Common myeloid progenitor, CD34-positive (primary cell): ENCODE measurements around the gene PGS1.
A peak's percentile ranks its signal among the peaks of the same experiment; 100 is the strongest.

Source experiments
- CTCF ChIA-PET: fragments of 350-600 bp; sonication (Branson Sonifier 250); formaldehyde crosslinking; loops from one replicate; lab custom pipeline; 2021; ENCODE audit warnings: antibody characterized with exemption; lab: Charles Lee
- POLR2A ChIA-PET: fragments of 350-600 bp; sonication (Branson Sonifier 250); formaldehyde crosslinking; loops from one replicate; lab custom pipeline; 2021; ENCODE audit warnings: antibody characterized with exemption; lab: Charles Lee
- DNase-seq, 3 donors: peaks; one replicate each; pipeline versions ENCODE4 v3.0.0 to v3.0.0-alpha.2; 2013
- H3K27ac ChIP-seq, 2 experiments: 1 replicate in 1 of 2; 2 replicates in 1 of 2; pipeline ENCODE4 v1.7.0; 2013; ENCODE audit warnings: inconsistent platforms in 2 of 2, low read length in 2 of 2, mild to moderate bottlenecking in 2 of 2, low read depth in 1 of 2, moderate library complexity in 1 of 2; ENCODE audit not compliant: severe bottlenecking in 2 of 2, insufficient read depth in 1 of 2, poor library complexity in 1 of 2
- H3K27me3 ChIP-seq, 5 experiments: replicated peaks in 2 of 5; 1 replicate in 3 of 5; 2 replicates in 2 of 5; pipeline versions ENCODE4 v1.6.1 to v1.7.0; 2013; ENCODE audit warnings: low read length in 4 of 5, mild to moderate bottlenecking in 2 of 5, moderate library complexity in 2 of 5, inconsistent platforms in 1 of 5; ENCODE audit not compliant: insufficient read depth in 5 of 5, control insufficient read depth in 4 of 5
- H3K36me3 ChIP-seq, 4 experiments: 1 replicate in 2 of 4; 2 replicates in 2 of 4; pipeline versions ENCODE4 v1.6.1 to v1.7.0; 2013; ENCODE audit warnings: low read length in 3 of 4, control low read depth in 1 of 4, mild to moderate bottlenecking in 1 of 4; ENCODE audit not compliant: control insufficient read depth in 4 of 4, insufficient read depth in 4 of 4
- H3K4me1 ChIP-seq, 4 experiments: 1 replicate in 3 of 4; 2 replicates in 1 of 4; pipeline versions ENCODE4 v1.6.1 to v1.7.1; 2013; ENCODE audit warnings: low read length in 3 of 4, mild to moderate bottlenecking in 3 of 4, control low read depth in 1 of 4, inconsistent platforms in 1 of 4, moderate library complexity in 1 of 4; ENCODE audit not compliant: control insufficient read depth in 4 of 4, insufficient read depth in 4 of 4; ENCODE audit errors: control extremely low read depth in 1 of 4
- H3K4me3 ChIP-seq, 7 experiments: 1 replicate in 4 of 7; 2 replicates in 3 of 7; pipeline versions ENCODE4 v1.5.1 to v1.7.0; 2013; ENCODE audit warnings: mild to moderate bottlenecking in 7 of 7, low read length in 6 of 7, moderate library complexity in 6 of 7, inconsistent platforms in 2 of 7, low read depth in 2 of 7, control low read depth in 1 of 7; ENCODE audit not compliant: insufficient read depth in 4 of 7, control insufficient read depth in 1 of 7; ENCODE audit errors: extremely low read depth in 1 of 7
- H3K9me3 ChIP-seq, 5 experiments: 1 replicate in 4 of 5; 2 replicates in 1 of 5; pipeline versions ENCODE4 v1.6.1 to v1.7.1; 2013; ENCODE audit warnings: low read length in 4 of 5, mild to moderate bottlenecking in 2 of 5, inconsistent platforms in 1 of 5, low read depth in 1 of 5, moderate library complexity in 1 of 5; ENCODE audit not compliant: control insufficient read depth in 4 of 5, insufficient read depth in 2 of 5; ENCODE audit errors: control extremely low read depth in 1 of 5
- WGBS: methylation state at CpG from one replicate; pipeline ENCODE4 v1.1.5; 2013; ENCODE audit not compliant: insufficient coverage; 5-methylcytosine and 5-hydroxymethylcytosine counted together

The PGS1 gene

GRCh38 chr17:78384479-78385175 lies 6.2 kb downstream of the PGS1 start:
- Histone ChIP-seq H3K36me3 (no peaks in the 10 kb centered on the region), H3K9me3 (no peaks in the 10 kb centered on the region), H3K27ac (peak overlapping the region; percentile 56 to 83), H3K27me3 (no peaks in the 10 kb centered on the region), H3K4me3 (peak overlapping the region in 5 of 7 experiments; percentile 5 to 52 (median 16)), H3K4me1 (peaks cover 48 to 98% (median 92%) of the 10 kb centered on the region in 4 experiments)
- WGBS, result 66% methylated on average over 19 of the region's 23 CpGs
- peak in 1 of 3 donors; percentile 29 for DNase-seq
- POLR2A ChIA-PET, result interaction anchor here (0.8 to 1.0 kb wide), 2 partner anchors 24 to 132 kb away, joined by 3 to 5 read pairs; partner anchors contain the start of gene SOCS3
- CTCF ChIA-PET, result interaction anchor here (0.6 to 1.6 kb wide), 5 partner anchors 9 to 32 kb away, joined by 3 to 4 read pairs (median 3); no protein-coding TSS in a partner anchor

- 35% methylated on average over 6 of the region's 10 CpGs for WGBS
- H3K27me3 ChIP-seq, result no peaks in the 10 kb centered on the region
- H3K36me3 ChIP-seq, result peaks cover 2 to 22% (median 11%) of the 10 kb centered on the region in 4 experiments
- peak overlapping the region in 1 of 7 experiments; percentile 45 for H3K4me3 ChIP-seq
- peak overlapping the region; percentile 33 to 57 for H3K27ac ChIP-seq
- H3K4me1 ChIP-seq, result peaks cover 32 to 74% (median 67%) of the 10 kb centered on the region in 4 experiments
- ChIA-PET CTCF (interaction anchor here (0.6 to 1.5 kb wide), 4 partner anchors 10 to 510 kb away, joined by 3 to 5 read pairs (median 4); partner anchors contain the start of gene PGS1), POLR2A (no interaction called here)
- H3K9me3 ChIP-seq, result no peaks in the 10 kb centered on the region
- peak; percentile 49 to 81 (median 79) for DNase-seq
Measured at GRCh38 chr17:78387977-78388941, 9.8 kb downstream of the PGS1 start.

- POLR2A ChIA-PET, result interaction anchor here (1.0 kb wide), 1 partner anchor 19 kb away, joined by 3 read pairs; no protein-coding TSS in a partner anchor
- Histone ChIP-seq H3K4me3 (no peak overlapping the region), H3K27me3 (no peaks in the 10 kb centered on the region), H3K9me3 (no peaks in the 10 kb centered on the region), H3K36me3 (peaks cover 10 to 40% (median 25%) of the 10 kb centered on the region in 4 experiments), H3K4me1 (peaks cover 20 to 52% (median 45%) of the 10 kb centered on the region in 4 experiments), H3K27ac (no peak overlapping the region)
- DNase-seq, result peak in 2 of 3 donors; percentile 28 to 33
- CTCF ChIA-PET, result interaction anchor here (0.8 to 3.0 kb wide), 3 partner anchors 8 to 31 kb away, joined by 3 to 11 read pairs (median 9); no protein-coding TSS in a partner anchor
- 90% methylated on average over 12 of the region's 15 CpGs for WGBS
Measured at GRCh38 chr17:78390241-78391050, 12.0 kb downstream of the PGS1 start.

- CTCF ChIA-PET, result interaction anchor here (0.8 to 3.0 kb wide), 5 partner anchors 9 to 141 kb away, joined by 3 to 11 read pairs (median 3); no protein-coding TSS in a partner anchor
- Histone ChIP-seq H3K36me3 (peaks cover 10 to 45% (median 28%) of the 10 kb centered on the region in 4 experiments), H3K4me1 (peaks cover 15 to 46% (median 39%) of the 10 kb centered on the region in 4 experiments), H3K9me3 (no peaks in the 10 kb centered on the region), H3K27me3 (no peaks in the 10 kb centered on the region), H3K4me3 (no peak overlapping the region), H3K27ac (no peak overlapping the region)
- WGBS, result 98% methylated on average over 10 of the region's 11 CpGs
- no peak for DNase-seq
- POLR2A ChIA-PET, result no interaction called here
Measured at GRCh38 chr17:78391051-78391431, 12.6 kb downstream of the PGS1 start.

- ChIA-PET POLR2A (no interaction called here), CTCF (interaction anchor here (1.0 to 3.0 kb wide), 4 partner anchors 10 to 141 kb away, joined by 3 to 11 read pairs (median 6); no protein-coding TSS in a partner anchor)
- H3K27me3 ChIP-seq, result no peaks in the 10 kb centered on the region
- H3K27ac ChIP-seq, result peak overlapping the region; percentile 4 to 17
- H3K9me3 ChIP-seq, result no peaks in the 10 kb centered on the region
- no peak for DNase-seq
- peaks cover 12 to 53% (median 36%) of the 10 kb centered on the region in 4 experiments for H3K36me3 ChIP-seq
- H3K4me1 ChIP-seq, result peaks cover 13 to 38% (median 31%) of the 10 kb centered on the region in 4 experiments
- WGBS, result 93% methylated on average over 4 of the region's 4 CpGs
- H3K4me3 ChIP-seq, result no peak overlapping the region
Measured at GRCh38 chr17:78391843-78392242, 13.4 kb downstream of the PGS1 start.

- CTCF ChIA-PET, result interaction anchor here (1.3 to 3.0 kb wide), 3 partner anchors 10 to 49 kb away, joined by 3 to 11 read pairs (median 9); no protein-coding TSS in a partner anchor
Measured at GRCh38 chr17:78392295-78392694, 13.8 kb downstream of the PGS1 start.

More at GRCh38 chr17:78392295-78392694, 13.8 kb downstream of the PGS1 start:
- peaks cover 13 to 33% (median 28%) of the 10 kb centered on the region in 4 experiments for H3K4me1 ChIP-seq
- WGBS, result 96% methylated on average over 4 of the region's 6 CpGs
- H3K27ac ChIP-seq, result peak overlapping the region in 1 of 2 experiments; percentile 1
- no peaks in the 10 kb centered on the region for H3K9me3 ChIP-seq
- H3K27me3 ChIP-seq, result no peaks in the 10 kb centered on the region
- peaks cover 15 to 57% (median 39%) of the 10 kb centered on the region in 4 experiments for H3K36me3 ChIP-seq
- H3K4me3 ChIP-seq, result no peak overlapping the region
- POLR2A ChIA-PET, result no interaction called here
- no peak for DNase-seq
